ENCODE data around the gene TRAPPC3L. TPM values are rescaled to one million over a fixed set of nuclear protein-coding genes. Genes with fewer than 3 reads are reported as not detected.

Gene TRAPPC3L
- total and polyA plus RNA-seq, 9 of the 15 experiments (the other 6 are each of a cell fraction or from before 2014, with no cell fraction given): not detected

- TF ChIP-seq CHD4 (IDR thresholded peaks at IDR 0.05; ENCODE audit: insufficient read depth, insufficient replicate concordance, low read depth, low read length, poor library complexity, severe bottlenecking) (no peak), DEAF1 (CRISPR knock-in tag; IDR thresholded peaks at IDR 0.05) (no peak), GATAD2A (IDR thresholded peaks at IDR 0.05) (0 out of 2 replicates have a peak, but pooled peaks have one; percentile 32), ARID3B (CRISPR knock-in tag; IDR thresholded peaks at IDR 0.05; ENCODE audit: borderline replicate concordance) (no peak), PURB (CRISPR knock-in tag; IDR thresholded peaks at IDR 0.05; ENCODE audit: low read depth) (no peak), ZNF274 (IDR thresholded peaks at IDR 0.05; ENCODE audit: borderline replicate concordance, low read depth, low read length) (no peak), CREB1 (IDR thresholded peaks at IDR 0.05) (peak; percentile 65; the same call in 1 of the 2 replicates), CREB1 (CRISPR knock-in tag; IDR thresholded peaks at IDR 0.05) (peak; percentile 73; the same call in 1 of the 2 replicates), CBX3 (IDR thresholded peaks at IDR 0.05; ENCODE audit: borderline replicate concordance in 1 of 2, low read length in 2 of 2) (peak in 1 of 2 experiments; percentile 70; a peak in 1 of 3 replicates), POLR2H (tag; IDR thresholded peaks at IDR 0.05; ENCODE audit: low read depth) (peak; percentile 76), ZNF639 (CRISPR knock-in tag; conservative IDR thresholded peaks at IDR 0.05 in 1 of 2, IDR thresholded peaks at IDR 0.05 in 1 of 2) (peak in 1 of 2 experiments; percentile 84; a peak in 2 of 4 replicates), MYC (IDR thresholded peaks at IDR 0.05; ENCODE audit: low read depth, low read length) (peak; percentile 84), MYC (CRISPR knock-in tag; IDR thresholded peaks at IDR 0.05; ENCODE audit: borderline replicate concordance, low read depth) (0 out of 2 replicates have a peak, but pooled peaks have one; percentile 30)
- TF ChIP-seq, protein P1, sequence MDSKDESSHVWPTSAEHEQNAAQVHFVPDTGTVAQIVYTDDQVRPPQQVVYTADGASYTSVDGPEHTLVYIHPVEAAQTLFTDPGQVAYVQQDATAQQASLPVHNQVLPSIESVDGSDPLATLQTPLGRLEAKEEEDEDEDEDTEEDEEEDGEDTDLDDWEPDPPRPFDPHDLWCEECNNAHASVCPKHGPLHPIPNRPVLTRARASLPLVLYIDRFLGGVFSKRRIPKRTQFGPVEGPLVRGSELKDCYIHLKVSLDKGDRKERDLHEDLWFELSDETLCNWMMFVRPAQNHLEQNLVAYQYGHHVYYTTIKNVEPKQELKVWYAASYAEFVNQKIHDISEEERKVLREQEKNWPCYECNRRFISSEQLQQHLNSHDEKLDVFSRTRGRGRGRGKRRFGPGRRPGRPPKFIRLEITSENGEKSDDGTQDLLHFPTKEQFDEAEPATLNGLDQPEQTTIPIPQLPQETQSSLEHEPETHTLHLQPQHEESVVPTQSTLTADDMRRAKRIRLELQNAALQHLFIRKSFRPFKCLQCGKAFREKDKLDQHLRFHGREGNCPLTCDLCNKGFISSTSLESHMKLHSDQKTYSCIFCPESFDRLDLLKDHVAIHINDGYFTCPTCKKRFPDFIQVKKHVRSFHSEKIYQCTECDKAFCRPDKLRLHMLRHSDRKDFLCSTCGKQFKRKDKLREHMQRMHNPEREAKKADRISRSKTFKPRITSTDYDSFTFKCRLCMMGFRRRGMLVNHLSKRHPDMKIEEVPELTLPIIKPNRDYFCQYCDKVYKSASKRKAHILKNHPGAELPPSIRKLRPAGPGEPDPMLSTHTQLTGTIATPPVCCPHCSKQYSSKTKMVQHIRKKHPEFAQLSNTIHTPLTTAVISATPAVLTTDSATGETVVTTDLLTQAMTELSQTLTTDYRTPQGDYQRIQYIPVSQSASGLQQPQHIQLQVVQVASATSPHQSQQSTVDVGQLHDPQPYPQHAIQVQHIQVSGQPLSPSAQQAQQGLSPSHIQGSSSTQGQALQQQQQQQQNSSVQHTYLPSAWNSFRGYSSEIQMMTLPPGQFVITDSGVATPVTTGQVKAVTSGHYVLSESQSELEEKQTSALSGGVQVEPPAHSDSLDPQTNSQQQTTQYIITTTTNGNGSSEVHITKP (IDR thresholded peaks at IDR 0.05; ENCODE audit: partially characterized antibody): peak; percentile 73
- TF ChIP-seq, protein P2, sequence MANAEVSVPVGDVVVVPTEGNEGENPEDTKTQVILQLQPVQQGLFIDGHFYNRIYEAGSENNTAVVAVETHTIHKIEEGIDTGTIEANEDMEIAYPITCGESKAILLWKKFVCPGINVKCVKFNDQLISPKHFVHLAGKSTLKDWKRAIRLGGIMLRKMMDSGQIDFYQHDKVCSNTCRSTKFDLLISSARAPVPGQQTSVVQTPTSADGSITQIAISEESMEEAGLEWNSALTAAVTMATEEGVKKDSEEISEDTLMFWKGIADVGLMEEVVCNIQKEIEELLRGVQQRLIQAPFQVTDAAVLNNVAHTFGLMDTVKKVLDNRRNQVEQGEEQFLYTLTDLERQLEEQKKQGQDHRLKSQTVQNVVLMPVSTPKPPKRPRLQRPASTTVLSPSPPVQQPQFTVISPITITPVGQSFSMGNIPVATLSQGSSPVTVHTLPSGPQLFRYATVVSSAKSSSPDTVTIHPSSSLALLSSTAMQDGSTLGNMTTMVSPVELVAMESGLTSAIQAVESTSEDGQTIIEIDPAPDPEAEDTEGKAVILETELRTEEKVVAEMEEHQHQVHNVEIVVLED (CRISPR knock-in tag; IDR thresholded peaks at IDR 0.05): peak; percentile 51
Measured at GRCh38 chr6:116570856-116571682, 25.6 kb upstream of the TRAPPC3L start, which contains the start of gene RWDD1 (continued).
